GM21423 (cell line): ENCODE results near the gene ABCC3.

Experiments used
- ATAC-seq: cut with Tn5 transposase; IDR thresholded peaks from one replicate; pipeline ENCODE4 v1.9.1; 2021; ENCODE audit warnings: mild to moderate bottlenecking, moderate library complexity; ENCODE audit not compliant: unreplicated experiment

ABCC3 gene

GRCh38 chr17:50641357-50641756 lies 6.7 kb downstream of the ABCC3 start:
- no peak for ATAC-seq

GRCh38 chr17:50642071-50642721 lies 7.5 kb downstream of the ABCC3 start:
- no peak for ATAC-seq

GRCh38 chr17:50642722-50643656 lies 8.3 kb downstream of the ABCC3 start:
- no peak for ATAC-seq

- no peak for ATAC-seq
Measured at GRCh38 chr17:50645748-50646682, 11.3 kb downstream of the ABCC3 start.

- no peak for ATAC-seq
Measured at GRCh38 chr17:50647187-50647586, 12.5 kb downstream of the ABCC3 start.

GRCh38 chr17:50649042-50649908 lies 14.6 kb downstream of the ABCC3 start:
- ATAC-seq = no peak

- no peak for ATAC-seq
Measured at GRCh38 chr17:50651661-50652060, 17.0 kb downstream of the ABCC3 start.

- ATAC-seq = no peak
Measured at GRCh38 chr17:50653738-50654137, 19.1 kb downstream of the ABCC3 start.

GRCh38 chr17:50656509-50656908 lies 21.8 kb downstream of the ABCC3 start:
- ATAC-seq = no peak

- no peak for ATAC-seq
Measured at GRCh38 chr17:50657054-50657453, 22.4 kb downstream of the ABCC3 start.

GRCh38 chr17:50657627-50658026 lies 22.9 kb downstream of the ABCC3 start:
- ATAC-seq = no peak

GRCh38 chr17:50658616-50659015 lies 23.9 kb downstream of the ABCC3 start:
- ATAC-seq = no peak

- no peak for ATAC-seq
Measured at GRCh38 chr17:50659179-50659578, 24.5 kb downstream of the ABCC3 start.

GRCh38 chr17:50660042-50660886 lies 25.6 kb downstream of the ABCC3 start:
- ATAC-seq = no peak

GRCh38 chr17:50660887-50661345 lies 26.2 kb downstream of the ABCC3 start:
- no peak for ATAC-seq

- ATAC-seq = no peak
Measured at GRCh38 chr17:50661348-50661747, 26.7 kb downstream of the ABCC3 start.

- ATAC-seq = no peak
Measured at GRCh38 chr17:50661795-50662391, 27.2 kb downstream of the ABCC3 start.

- ATAC-seq = no peak
Measured at GRCh38 chr17:50662632-50663225, 28.0 kb downstream of the ABCC3 start.
